NCI-H1694 (cell line): ENCODE results near the gene RAD51B.
"Not testable (repeated sequence)": the region's sequence is repeated elsewhere in the genome, so short reads cannot be mapped to it uniquely, and the experiment has no call there.

ENCODE experiments used
- DNase-seq: peaks from one replicate; lab custom pipeline; 2025; lab: John Stamatoyannopoulos, UW

Gene RAD51B

DNA sequence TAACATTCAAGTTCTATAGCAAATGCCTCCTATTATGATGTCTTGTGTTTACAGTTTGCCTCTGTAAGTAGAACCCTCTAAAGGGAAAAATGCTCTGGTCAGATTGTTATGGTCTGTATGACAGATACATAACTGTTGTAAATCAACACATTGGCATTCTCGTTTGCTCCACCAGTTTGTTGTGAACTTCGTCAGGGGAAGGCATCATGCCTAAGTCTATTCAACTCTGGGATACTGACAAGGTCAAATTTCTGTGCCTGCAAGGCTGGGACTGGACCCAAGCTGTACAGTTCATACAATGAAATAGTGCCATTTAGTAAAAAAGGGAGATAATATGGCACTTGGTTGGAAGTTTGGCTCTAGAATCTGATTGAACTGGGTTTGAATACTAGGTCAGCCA lies 392.3 kb downstream of the RAD51B start:
- no peak for DNase-seq

DNA sequence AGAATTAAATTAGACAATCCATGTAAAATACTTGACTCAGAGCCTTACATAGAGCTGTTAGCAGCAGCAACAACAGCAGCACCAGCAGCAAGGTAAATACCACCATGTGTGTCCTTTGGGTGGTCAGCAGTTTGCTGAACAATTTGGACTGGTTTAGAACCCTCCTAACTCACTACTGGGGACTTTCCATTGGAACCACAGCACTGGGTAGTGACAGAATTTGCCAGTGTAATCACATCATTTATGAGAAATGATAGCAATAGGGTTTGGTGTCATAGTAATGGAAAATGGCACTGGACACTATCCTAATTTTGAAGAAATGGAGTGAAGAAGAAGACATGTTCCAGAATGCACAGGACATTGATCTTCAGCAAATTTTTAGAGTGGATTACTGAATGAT lies 392.8 kb downstream of the RAD51B start:
- DNase-seq: no peak

DNA sequence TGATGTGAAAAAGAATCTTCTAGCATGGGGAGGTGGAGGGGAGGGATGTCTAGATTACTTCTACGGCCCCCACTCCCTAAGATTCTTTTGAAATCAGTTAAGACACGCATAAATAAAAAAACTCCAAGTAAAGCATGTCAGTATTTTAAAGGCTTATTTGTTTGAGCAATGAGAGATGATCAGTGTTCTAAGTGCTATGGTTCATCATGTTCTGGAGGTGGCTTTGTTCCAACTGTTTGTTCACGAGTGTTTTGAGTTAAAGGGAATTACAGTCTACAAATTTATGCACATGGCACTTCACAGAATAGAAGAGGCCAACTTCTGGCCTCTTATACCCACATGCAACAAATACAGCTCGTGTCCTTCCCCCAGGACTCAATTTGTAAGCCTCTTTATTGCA lies 394.9 kb downstream of the RAD51B start:
- no peak for DNase-seq

DNA sequence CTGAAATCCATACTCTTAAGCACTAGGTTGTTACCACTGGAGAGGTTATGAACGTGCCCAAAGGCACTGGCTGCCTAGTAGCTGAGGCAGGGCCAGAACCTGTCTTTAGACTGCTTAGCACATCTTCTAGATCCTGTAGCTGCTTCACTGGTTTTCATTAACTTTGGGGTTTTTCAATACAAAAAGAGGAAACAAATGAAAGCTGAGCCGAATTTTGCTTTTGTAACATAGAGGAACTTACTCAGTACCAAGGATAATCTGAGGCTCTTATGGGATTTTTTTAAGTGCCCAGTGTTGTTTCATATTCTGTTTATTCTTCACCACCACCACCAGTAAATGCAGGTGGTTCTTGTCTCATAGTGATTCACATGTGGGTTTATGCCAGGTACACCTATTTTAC lies 396.1 kb downstream of the RAD51B start:
- no peak for DNase-seq

DNA sequence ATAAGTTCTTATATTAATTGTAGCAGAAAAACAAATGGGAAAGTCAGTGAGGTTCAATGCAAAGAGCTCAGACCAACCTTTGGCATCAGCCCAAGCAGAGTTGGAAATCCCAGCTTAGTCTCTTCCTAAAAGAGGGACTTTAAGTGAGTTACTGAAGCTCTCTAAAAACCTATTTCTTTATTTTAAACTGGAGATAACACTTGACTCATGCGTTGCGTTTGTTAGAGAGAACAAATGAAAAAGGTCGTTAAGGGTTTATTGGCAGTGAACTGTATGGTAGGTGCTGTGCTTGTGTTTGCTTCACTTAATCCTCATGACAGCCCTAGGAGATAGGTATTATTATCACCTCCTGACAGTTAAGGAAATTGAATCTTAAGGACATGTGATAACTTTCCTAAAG lies 396.5 kb downstream of the RAD51B start:
- DNase-seq: no peak

DNA sequence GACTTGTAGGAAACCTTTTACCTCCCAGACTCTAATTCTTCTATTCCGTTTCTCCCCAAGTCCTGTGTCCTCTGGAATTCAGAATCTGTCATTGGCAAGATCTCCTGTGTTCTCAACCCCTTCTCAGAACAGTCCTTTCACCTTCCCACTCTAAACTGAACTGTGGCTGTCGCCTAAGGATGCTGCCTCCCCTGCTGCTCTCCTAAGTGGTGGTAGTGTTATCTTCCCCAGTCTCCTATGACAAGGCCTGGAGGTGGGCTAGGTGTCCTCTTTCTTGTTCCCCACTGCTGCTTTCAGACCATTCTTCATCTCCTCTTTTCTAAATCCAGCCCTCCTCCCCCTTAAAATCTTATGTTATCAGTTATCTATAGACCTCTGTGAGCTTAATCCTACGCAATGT lies 397.4 kb downstream of the RAD51B start:
- DNase-seq: no peak

DNA sequence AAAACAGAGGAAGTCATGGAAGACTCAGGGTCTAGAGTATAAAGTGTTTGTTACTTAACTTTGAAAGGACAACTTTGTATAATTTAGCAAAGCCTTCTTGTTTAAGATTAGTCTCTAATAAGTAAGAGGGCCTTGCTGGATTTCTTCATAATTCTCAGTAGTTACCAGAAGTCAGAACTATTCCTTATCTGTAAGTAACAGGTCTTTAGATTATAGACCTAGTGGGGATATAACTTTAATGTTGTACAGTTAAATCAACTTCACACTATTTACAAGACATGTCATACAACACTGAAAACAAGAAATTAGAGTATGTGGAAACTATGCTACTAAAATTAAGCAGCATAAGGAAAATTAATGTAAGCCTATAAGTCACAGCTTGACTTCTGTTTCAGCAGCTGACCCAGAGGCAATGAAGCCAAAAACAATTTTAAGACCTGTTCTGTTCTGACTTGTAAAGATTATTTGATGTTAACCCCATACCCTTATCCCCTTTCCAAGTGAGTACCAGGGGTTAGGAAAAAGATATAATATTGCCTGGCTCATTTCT lies 398.3 kb downstream of the RAD51B start:
- no peak for DNase-seq

DNA sequence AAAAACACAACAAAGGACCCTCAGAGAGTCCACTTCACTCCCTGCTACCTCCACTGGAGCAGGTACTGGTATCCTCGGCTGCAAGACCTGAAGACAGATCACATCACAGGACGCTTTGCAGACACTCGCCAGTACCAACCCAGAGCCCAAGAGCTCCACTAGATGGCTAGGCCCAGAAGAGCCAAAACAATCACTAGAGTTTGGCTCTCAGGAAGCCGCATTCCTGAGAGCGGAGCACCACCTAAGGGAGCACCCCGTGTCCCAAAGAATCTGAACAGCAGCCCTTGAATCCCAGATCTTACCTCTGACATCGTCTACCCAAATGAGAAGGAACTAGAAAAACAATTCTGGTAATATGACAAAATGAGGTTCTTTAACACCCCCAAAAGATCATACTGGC lies 399.8 kb downstream of the RAD51B start:
- no peak for DNase-seq

DNA sequence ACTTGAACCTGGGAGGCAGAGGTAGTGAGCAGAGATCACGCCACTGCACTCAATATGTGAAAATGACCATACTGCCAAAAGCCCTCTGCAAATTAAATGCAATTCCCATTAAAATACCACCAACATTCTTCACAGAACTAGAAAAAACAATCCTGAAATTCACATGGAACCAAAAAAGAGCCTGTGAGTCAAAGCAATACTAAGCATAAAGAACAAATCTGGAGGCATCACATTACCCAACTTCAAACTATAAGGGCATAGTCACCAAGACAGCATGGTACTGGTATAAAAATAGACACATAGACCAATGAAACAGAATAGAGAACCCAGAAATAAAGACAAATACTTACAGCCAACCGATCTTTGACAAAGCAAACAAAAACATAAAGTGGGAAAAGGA lies 401.5 kb downstream of the RAD51B start:
- DNase-seq: not testable (repeated sequence)

DNA sequence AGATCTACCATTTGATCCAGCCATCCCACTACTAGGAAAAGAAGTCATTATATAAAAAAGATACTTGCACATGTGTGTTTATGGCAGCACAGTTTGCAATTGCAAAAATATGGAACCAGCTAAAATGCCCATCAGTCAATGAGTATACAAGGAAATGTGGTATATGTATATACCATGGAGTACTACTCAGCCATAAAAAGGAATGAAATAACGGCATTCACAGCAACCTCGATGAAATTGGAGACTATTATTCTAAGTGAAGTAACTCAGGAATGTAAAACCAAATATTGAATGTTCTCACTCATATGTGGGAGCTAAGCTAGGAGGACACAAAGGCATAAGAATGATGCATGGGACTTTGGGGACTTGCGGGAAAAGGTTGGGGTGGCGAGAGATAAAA lies 402.6 kb downstream of the RAD51B start:
- DNase-seq: no peak

DNA sequence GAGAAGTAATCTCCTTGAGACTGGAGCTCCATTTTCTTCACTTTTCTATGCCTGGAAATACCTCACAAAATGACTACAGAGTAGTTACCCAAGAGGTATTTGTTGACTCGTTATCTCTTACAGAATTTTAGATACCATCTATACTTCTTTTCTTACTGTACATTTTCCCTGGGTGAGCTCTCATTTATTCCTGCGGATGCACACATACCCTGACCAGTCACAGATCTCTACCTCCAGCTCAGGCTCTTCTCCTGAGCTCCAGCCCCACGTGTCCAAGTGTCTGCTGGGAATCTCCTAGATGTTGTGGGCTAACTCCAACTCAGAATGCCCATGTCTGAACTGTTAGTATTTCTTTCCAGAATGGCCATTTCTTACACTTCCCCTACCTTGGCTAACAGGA lies 403.1 kb downstream of the RAD51B start:
- no peak for DNase-seq

DNA sequence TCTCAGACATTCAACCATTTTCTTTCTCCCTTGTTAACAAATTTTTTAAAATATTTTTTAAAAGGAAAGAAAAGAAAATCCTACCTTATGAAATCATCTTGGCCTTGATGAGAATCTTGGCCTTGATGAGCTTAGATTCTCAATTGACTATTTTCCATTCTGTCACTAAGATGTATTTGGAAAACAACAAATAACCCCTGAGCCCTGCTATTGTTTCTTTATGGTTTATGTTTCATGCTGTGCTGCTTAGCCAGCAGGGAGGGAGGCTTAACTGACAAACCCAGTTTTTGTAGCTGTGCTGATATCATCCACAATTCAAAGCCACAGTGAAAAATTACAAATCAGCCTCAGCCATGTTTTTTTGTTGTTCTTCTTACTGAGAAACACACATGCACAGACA lies 404.1 kb downstream of the RAD51B start:
- DNase-seq: no peak

DNA sequence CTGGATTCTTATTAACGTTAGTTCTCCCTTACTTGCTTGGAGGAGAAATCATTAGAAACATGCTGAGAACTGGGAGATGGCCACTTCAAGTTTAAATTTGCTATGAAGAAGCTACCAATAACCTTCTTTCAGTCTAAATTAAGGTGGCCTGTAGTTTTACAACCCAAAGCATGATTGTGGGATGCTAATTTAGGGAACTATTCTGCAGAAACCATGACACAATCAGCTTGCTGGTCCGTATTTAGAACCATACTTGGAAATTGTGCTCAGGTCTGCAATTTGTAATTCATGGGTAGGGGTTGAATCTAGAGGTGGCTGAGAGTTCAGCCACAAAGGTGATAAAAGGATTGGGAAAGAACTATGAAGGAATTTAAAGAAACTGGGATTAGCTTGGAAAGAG lies 405.7 kb downstream of the RAD51B start:
- DNase-seq: no peak

DNA sequence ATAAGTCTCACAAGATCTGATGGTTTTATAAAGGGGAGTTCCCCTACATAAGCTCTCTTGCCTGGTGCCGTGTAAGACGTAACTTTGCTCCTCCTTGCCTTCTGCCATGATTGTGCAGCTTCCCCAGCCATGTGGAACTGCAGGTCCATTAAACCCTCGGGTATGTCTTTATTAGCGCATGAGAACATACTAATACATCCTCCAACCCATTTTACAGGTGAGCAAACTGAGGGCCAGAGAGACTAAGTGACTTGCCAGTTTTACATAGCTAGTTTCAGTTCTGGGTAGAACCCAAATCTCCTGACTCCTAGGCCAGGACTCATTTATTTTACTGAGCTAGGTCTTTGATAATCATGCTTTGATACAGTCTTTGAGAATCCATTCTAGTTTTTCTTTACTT lies 406.9 kb downstream of the RAD51B start:
- no peak for DNase-seq

DNA sequence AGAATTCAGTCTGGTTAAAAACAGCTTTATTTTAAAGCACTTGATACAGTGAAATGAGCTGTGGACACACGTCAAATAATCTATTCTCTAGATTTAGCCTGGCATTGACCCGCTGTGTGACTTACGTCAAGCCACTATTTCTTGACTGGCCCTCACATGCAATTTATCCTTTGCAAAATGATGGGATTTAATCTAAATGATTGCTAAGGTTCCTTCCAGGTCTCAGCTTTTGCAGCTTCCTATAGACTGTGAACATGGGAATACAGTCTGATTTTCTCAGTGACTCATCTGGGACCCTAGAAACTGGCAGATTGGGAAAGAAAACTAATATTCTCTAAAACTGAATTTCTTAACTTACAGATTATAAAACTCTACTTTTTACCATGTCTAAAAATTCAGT lies 409.1 kb downstream of the RAD51B start:
- DNase-seq: no peak

DNA sequence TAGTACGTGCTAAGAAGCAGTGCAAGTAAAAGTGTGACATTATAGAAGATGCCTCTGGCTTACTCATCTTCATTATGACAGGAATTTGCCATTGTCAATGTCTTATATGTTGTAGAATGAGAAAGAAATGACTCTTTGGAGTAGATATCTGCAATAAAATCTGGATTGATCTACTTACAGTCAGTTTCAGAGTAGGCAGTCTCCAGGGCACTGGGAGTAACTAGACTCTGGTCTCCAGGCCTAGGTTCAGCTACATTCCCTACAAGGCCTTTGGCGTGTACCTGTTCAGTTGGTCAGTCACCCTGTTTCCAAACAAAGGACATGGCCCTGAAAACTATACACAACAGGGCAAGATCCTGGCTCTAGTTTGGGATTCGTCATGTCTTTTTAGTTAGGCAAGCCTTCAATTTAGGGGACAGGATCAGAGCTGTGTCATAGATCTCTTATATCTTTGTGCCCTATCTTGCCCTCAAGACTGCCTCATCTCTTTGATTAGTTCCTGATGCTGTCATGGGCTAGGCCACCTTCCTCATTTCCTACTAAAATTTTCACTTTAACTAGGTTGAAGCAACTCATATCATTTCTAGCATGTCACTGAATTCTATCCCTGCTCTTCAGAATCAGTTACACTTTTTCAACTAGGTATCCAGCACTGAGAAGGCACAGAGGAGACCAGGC lies 410.0 kb downstream of the RAD51B start:
- no peak for DNase-seq

DNA sequence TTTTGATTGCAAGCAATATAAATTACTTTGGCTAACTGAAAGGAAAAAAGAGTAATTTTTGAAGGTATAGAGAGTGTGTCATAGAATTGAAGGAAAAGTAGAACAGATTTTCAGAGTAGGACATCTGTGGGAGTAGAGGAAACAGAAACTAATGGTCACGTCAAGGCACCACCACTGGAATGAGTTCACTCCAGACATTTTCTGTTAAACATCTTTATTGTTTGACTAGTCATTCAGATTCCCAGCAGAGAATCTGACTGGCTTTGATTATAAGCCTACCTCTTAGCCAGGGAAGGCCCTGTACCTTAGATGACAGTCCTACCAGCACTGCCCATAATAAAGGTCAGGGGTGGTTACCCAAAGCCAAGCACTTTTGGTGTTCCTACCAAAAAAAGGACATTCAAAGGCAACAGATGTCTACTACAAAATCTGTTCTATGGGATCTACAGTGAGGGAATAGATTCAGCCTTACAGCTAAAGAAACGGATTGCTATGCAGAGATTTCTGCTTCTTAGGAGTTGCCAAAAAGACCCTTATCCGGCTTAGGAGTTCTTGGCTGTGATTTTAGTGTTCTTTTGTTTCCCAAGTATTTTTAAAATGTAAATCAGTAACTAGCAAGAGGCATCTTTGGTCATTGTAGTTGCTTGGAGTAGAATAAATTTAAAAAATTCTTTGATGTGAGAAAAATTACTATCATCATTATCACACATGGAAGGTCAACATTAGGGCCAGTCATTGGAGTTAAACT lies 410.8 kb downstream of the RAD51B start:
- DNase-seq: no peak

DNA sequence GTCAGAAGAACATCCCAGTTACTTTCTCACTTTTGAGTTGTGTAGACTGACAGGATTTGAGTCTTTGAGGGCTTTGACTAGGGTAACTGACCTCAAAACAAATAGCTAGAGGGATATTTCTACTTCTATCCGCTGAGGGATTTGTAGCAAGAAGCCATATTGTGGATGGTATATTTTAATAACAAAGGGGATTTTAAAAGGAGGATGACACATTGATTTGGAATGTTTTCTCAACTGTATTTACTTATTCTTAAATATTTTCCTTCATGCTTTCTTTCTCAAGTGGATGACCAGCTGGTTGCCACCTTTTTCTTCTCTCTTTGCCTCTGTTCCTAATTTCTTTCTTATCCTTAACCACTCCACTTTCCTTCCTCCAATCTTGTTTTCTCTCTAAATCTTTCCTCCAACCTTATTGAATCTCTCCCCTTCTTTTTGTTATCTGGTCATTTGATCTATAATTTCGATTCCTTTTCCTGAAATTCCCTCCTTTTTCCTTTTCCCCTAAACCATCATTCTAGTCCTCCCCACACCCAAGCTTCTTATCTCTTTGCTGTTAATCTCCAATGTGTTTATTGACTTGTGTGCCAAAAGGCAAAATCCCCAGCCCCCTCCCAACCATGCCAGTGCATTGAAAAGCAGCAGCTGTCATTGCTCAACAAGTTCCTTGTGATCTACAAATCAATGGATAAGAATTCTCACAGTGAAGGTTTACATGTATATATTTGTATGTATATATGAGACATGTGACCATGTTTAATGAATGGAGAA lies 411.6 kb downstream of the RAD51B start:
- no peak for DNase-seq

DNA sequence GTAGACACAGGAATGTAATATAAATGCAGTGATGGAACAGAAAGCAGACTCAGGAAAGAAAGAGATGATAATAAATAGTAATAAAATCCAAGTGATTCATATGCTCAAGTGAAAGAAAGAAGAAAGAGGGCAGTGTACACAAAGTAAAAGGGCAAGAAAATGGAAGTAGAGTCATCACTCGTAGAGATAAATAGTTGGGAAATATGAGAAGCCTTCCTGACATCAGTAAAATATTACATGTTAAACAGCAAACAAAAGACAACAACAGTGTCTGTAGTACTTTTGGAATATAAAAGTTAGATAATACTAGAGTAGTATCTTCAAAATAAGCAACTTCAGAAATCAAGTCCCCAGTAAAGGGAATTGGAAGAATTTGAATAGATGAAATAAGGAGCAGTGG lies 412.3 kb downstream of the RAD51B start:
- DNase-seq: no peak

DNA sequence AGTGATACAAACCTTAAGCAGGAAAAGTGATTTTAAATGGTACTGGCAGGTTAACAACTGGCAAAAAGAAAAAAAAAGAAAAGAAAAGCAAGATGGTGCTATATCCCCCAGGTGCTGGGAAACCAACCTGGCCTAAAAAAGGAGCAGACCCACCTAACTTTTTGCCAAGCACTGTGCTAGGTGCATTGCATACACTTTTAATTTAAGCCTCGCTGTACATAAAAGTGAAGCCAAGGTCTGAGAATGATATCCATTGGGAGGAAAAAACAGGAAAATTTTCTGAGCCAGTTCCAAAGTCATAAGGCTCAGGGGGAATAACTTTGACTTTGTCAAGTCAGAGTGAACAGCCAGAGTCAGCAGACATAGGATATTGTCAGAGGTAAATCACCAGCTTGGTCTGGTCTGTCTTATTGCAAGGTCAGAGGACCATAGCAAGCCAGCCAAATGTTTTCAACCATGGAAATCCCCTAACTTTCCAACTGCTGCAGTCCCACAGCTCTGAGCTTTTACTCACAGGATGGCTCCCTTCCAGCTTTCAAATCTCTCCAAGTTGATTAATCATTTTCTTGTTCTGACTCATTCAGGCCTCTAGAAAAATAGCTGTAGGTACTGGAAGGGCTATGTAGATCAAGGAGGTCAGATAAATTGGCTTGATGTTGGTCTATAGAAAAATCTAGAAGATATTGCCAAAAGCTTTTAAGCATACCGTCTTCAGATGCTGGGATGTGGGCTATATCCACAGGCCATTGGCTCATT lies 412.9 kb downstream of the RAD51B start:
- no peak for DNase-seq

DNA sequence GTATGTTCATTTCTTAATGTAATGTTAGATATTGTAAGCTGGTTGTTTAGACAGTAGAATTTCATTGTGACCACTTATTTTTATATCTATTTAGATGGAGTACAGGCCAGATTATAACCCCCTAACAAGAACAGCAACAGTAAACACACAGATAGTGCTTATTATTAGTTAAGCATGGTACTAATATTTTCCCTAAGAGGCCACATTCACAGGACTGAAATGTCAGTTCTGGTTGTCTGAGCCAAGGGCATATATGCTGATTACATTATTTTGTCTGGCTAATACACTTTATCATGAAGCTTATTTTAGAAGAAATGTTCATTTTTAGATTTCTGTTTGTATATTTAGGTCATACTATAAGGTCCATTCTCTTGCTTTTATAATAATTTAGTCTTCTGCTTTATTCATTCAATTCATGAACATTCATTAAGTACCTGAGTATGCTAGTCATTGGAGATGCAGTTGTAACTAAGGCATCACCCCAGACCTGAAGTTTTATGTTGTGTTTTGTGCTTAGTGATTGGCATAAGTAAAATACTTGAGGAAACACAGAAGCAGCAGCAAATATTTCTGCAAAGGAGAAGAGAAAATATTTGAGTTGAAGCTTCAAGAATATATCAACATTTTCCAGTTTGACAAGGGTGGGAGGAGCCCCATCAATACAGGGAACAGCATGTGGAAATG lies 413.7 kb downstream of the RAD51B start:
- DNase-seq: no peak
